Measurements from ENCODE around the gene ZC3HAV1. TPM values are rescaled to one million over a fixed set of nuclear protein-coding genes. Genes with fewer than 3 reads are reported as not detected.
"Not testable (repeated sequence)": the region's sequence is repeated elsewhere in the genome, so short reads cannot be mapped to it uniquely, and the experiment has no call there.

Gene ZC3HAV1
- total RNA-seq, 1 donor from 2014 or later, result 36.0 TPM

DNA sequence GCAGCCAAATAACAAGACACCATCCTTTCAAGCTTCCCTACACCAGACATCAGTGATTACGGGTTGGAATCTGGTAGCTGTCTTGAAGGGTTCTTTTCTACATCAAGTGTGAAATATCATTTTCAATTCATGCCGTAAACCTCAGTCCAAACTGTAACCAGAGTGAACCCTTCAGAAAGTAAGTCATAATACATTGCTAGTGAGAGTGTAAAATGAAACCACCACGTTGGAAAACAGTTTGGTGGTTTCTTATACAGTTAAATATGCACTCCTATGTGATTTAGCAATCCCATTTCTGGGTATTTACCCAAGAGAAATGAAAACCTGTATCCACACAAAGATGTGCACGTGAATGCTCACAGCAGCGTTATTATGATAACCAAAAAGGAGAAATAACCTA lies 48.1 kb downstream of the ZC3HAV1 start:
- no peak for DNase-seq
- Histone ChIP-seq H3K4me3 (no peak overlapping the region), H3K27ac (no peak overlapping the region), H3K27me3 (no peaks in the 10 kb centered on the region), H3K36me3 (peaks cover 89% of the 10 kb centered on the region), H3K4me1 (no peaks in the 10 kb centered on the region), H3K9me3 (no peaks in the 10 kb centered on the region)
- no peak for ATAC-seq
- intact Hi-C loops (cut with DNase I), result no loop called here
- TF ChIP-seq, protein P1, sequence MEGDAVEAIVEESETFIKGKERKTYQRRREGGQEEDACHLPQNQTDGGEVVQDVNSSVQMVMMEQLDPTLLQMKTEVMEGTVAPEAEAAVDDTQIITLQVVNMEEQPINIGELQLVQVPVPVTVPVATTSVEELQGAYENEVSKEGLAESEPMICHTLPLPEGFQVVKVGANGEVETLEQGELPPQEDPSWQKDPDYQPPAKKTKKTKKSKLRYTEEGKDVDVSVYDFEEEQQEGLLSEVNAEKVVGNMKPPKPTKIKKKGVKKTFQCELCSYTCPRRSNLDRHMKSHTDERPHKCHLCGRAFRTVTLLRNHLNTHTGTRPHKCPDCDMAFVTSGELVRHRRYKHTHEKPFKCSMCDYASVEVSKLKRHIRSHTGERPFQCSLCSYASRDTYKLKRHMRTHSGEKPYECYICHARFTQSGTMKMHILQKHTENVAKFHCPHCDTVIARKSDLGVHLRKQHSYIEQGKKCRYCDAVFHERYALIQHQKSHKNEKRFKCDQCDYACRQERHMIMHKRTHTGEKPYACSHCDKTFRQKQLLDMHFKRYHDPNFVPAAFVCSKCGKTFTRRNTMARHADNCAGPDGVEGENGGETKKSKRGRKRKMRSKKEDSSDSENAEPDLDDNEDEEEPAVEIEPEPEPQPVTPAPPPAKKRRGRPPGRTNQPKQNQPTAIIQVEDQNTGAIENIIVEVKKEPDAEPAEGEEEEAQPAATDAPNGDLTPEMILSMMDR (IDR thresholded peaks at IDR 0.05), result no peak

DNA sequence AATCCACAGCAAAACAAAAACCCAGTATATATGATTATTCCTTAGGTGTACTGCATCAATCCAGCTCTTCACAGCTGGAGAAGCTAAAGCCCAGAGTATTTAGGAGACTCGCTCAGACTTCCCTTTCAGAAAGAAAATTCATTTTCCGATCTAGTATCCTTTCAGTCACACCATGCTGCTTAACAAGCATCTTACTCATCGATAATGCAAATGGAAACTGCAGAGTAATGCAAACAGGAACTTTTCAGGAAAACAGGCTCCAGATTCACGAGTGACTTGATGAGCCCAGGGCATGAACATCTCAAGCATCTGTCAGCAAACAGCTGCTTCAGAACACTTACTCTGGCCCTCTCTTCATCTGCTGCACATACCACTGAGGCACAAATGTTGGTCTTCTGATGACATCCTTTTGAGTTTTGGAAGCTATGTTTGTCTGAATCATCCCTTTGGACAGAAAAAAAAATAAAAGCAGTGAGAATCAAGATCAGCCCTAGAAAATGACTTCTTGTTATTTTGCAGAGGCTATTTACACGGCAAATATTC lies 48.8 kb downstream of the ZC3HAV1 start:
- DNase-seq (no peak), ATAC-seq (no peak)
- H3K27ac ChIP-seq, result no peak overlapping the region
- H3K9me3 ChIP-seq, result no peaks in the 10 kb centered on the region
- no peaks in the 10 kb centered on the region for H3K27me3 ChIP-seq
- no peak overlapping the region for H3K4me3 ChIP-seq
- H3K36me3 ChIP-seq, result peaks cover 89% of the 10 kb centered on the region
- intact Hi-C loops (cut with DNase I), result no loop called here
- TF ChIP-seq, protein P1 (IDR thresholded peaks at IDR 0.05), result no peak
- H3K4me1 ChIP-seq, result no peaks in the 10 kb centered on the region

DNA sequence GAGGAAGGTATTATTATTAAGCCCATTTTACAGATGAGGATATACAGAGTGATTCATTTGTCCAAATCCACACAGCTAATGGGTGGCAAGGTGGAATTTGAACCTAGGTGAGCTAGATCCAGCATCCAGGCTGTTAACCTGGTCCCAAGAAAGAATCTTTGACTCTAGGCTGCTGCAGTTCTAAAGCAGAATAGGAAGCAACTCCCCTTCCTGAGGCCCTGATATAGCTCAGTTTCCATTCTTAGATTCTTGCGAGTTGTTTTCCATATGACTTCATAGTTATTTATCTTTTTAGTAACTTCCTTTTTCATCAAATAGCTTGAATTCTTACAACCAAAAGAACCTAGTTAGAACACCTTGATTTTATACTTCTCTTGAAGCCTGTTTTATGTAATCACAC lies 49.6 kb downstream of the ZC3HAV1 start:
- intact Hi-C loops (cut with DNase I), result no loop called here

DNA sequence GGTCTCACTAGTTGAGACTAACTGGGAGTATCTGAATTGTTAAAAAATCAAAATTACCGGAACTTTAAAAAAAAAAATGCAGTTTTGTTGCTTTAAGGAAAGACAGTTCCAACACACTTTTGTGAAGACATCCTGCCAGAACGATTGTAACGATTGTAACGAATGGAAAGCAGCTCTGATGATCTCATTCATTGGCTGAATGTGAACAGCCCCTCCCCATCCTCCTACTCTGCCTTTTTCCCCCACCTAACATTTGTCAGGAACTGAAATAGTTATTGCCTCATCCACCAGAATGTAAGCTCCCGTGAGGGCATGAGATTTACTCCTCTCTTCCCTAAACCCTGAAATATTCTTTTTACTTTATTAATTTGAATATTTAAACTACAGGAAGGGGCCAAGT lies 50.6 kb downstream of the ZC3HAV1 start:
- Histone ChIP-seq H3K4me1 (no peaks in the 10 kb centered on the region), H3K36me3 (peaks cover 89% of the 10 kb centered on the region), H3K27me3 (no peaks in the 10 kb centered on the region), H3K4me3 (no peak overlapping the region), H3K27ac (no peak overlapping the region), H3K9me3 (no peaks in the 10 kb centered on the region)
- ATAC-seq (no peak), DNase-seq (no peak)
- intact Hi-C loops (cut with DNase I), result no loop called here
- TF ChIP-seq, protein P1 (IDR thresholded peaks at IDR 0.05), result no peak

More for the DNA sequence above, 49.6 kb downstream of the ZC3HAV1 start:
- Histone ChIP-seq H3K4me3 (no peak overlapping the region), H3K36me3 (peaks cover 89% of the 10 kb centered on the region), H3K4me1 (no peaks in the 10 kb centered on the region), H3K9me3 (no peaks in the 10 kb centered on the region), H3K27ac (no peak overlapping the region), H3K27me3 (no peaks in the 10 kb centered on the region)
- DNase-seq, result no peak
- ATAC-seq, result no peak
- TF ChIP-seq, protein P1 (IDR thresholded peaks at IDR 0.05), result no peak

DNA sequence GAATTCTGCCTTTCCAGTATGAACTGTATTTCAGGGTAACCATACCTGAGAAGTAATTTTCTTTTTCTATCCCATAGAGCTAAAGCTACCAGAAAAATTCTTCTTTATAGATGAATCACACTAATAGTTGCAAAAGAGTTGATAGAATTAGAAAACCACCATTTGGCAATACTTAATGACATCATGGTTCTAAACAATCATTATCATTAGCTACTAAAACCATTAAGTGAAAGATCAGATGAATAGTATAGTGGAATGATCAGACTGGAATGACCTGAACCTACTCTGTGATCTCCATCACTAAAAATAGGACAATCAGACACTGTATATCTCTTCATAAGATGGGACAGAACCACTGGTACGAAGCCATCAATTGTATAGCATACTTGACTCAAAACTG lies 53.8 kb downstream of the ZC3HAV1 start:
- H3K4me1 ChIP-seq, result no peaks in the 10 kb centered on the region
- no peak for ATAC-seq
- intact Hi-C loops (cut with DNase I), result no loop called here
- DNase-seq, result no peak
- H3K36me3 ChIP-seq, result peaks cover 89% of the 10 kb centered on the region
- no peak overlapping the region for H3K4me3 ChIP-seq
- no peak overlapping the region for H3K27ac ChIP-seq
- TF ChIP-seq, protein P1 (IDR thresholded peaks at IDR 0.05), result no peak
- no peaks in the 10 kb centered on the region for H3K9me3 ChIP-seq
- H3K27me3 ChIP-seq, result no peaks in the 10 kb centered on the region

DNA sequence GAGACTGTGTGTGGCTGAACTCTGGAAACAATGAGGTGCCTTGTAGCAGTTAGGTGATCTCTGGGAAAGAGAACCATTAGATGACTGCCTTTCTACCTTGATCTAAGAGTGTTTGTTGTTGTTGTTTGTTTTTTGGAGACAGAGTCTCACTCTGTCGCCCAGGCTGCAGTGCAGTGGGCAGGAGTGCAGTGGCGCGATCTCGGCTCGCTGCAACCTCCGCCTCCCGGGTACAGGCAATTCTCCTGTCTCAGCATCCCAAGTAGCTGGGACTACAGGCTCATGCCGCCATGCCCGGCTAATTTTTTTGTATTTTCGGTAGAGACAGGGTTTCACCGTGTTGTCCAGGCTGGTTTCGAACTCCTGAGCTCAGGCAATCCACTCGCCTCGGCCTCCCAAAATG lies 54.9 kb downstream of the ZC3HAV1 start:
- H3K4me1 ChIP-seq; H3K4me3 ChIP-seq; intact Hi-C loops (cut with DNase I); H3K9me3 ChIP-seq; H3K27me3 ChIP-seq; DNase-seq; H3K27ac ChIP-seq; ATAC-seq: not testable (repeated sequence)
- H3K36me3 ChIP-seq, result peaks cover 89% of the 10 kb centered on the region
